Loucy (cell line): ENCODE measurements around the gene CPZ.

ENCODE experiments used
- EZH2phosphoT487 ChIP-seq: fragments of 200-600 bp; IDR thresholded peaks from 2 replicates; pipeline ENCODE4 v1.6.1; 2018; ENCODE audit warnings: antibody characterized with exemption, mild to moderate bottlenecking, moderate library complexity, borderline replicate concordance
- TF ChIP-seq, protein P1 (sequence below): fragments of 200-600 bp; sonication (generic); conservative IDR thresholded peaks from 2 replicates; pipeline ENCODE4 v1.5.1; 2014; ENCODE audit warnings: mild to moderate bottlenecking, antibody characterized with exemption, low read length

- TF ChIP-seq, protein P1, sequence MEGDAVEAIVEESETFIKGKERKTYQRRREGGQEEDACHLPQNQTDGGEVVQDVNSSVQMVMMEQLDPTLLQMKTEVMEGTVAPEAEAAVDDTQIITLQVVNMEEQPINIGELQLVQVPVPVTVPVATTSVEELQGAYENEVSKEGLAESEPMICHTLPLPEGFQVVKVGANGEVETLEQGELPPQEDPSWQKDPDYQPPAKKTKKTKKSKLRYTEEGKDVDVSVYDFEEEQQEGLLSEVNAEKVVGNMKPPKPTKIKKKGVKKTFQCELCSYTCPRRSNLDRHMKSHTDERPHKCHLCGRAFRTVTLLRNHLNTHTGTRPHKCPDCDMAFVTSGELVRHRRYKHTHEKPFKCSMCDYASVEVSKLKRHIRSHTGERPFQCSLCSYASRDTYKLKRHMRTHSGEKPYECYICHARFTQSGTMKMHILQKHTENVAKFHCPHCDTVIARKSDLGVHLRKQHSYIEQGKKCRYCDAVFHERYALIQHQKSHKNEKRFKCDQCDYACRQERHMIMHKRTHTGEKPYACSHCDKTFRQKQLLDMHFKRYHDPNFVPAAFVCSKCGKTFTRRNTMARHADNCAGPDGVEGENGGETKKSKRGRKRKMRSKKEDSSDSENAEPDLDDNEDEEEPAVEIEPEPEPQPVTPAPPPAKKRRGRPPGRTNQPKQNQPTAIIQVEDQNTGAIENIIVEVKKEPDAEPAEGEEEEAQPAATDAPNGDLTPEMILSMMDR, result no peak
- no peak for TF ChIP-seq EZH2phosphoT487
Measured at GRCh38 chr4:8643986-8644385, 51.4 kb downstream of the CPZ start.
